Activated T-helper 2 cell treated with anti-CD3 and anti-CD28 coated beads, Interferon-gamma antibody, Interleukin-2, Interleukin-4, amounts not matched to agents 10 μg/mL and 5 μg/mL and 100 μg/mL, durations not matched to agents 14 hours and 24 hours and 36 hours (primary cell): ENCODE data around the gene POMT2. TPM values are rescaled to one million over a fixed set of nuclear protein-coding genes. Genes with fewer than 3 reads are reported as not detected.

Experiments
- DNase-seq: peaks from one replicate; pipeline ENCODE4 v3.0.0; 2021; ENCODE audit warnings: low spot score
- H3K27ac Mint-ChIP-seq: one replicate; pipeline ENCODE4 v1.8.0; 2021; ENCODE audit warnings: mixed read lengths
- H3K27me3 Mint-ChIP-seq: one replicate; pipeline ENCODE4 v1.8.0; 2021; ENCODE audit warnings: low read depth, mixed read lengths
- H3K36me3 Mint-ChIP-seq: one replicate; pipeline ENCODE4 v1.8.0; 2021; ENCODE audit warnings: low read depth, mixed read lengths
- H3K4me1 Mint-ChIP-seq: one replicate; pipeline ENCODE4 v1.8.0; 2021; ENCODE audit warnings: low read depth, mixed read lengths
- H3K4me3 Mint-ChIP-seq: one replicate; pipeline ENCODE4 v1.8.0; 2021; ENCODE audit warnings: low read depth, mild to moderate bottlenecking, moderate library complexity, mixed read lengths
- H3K9me3 Mint-ChIP-seq: one replicate; pipeline ENCODE4 v1.8.0; 2021; ENCODE audit warnings: mixed read lengths
- intact Hi-C: fragments of 100-400 bp; cut with micrococcal nuclease; formaldehyde crosslinking; loops from one replicate; pipeline ENCODE4 v1.15.1; 2023
- total RNA-seq: library from RNA; stranded (reverse); gene quantifications from 2 replicates; pipeline ENCODE4 v1.2.3, GENCODE V29; 2022

Gene POMT2
- total RNA-seq, 1 donor from 2014 or later, result 27.7 TPM

DNA sequence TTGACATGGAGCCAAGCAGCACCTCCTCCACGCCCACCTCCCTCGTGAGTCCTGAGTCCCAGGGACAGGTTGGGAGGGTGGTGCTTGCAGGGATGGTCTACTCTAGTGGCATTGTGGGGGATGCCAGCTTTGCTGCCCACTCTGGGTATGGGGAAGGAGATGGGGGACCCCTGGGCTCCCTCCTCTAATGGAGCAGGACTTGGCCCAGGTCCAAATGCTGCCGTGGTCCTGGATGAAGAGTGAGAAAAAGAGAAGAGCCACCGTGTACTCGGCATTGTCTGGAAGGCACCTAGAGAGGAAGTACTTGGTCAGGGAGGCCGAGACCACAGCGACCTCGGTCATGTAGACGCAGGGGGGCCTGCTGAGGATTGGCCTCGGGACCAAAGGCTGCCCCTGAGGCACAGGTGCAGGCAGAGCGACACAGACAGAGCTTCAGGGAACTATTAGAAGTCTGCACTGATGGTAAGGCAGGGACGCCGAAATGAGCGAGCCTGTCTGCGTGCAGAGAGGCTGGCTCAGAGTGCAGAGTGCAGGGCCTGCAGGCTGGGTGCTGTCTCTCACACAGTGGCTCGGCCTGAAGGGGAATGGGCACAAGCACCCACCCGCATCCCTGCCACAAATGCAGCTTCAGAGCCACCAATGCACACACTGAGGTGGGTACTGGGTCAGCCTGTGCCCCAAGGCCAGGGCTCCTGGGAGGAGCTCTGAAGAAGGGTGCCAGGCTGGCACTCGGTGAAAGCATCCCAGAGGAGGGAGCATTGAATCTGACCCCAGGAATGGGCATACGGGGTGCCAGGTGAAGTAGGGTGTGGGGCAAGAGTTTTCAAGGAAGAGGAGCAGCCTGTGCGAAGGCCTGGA, 67.1 kb downstream of the POMT2 start:
- intact Hi-C loops, result no loop called here
- H3K4me3 Mint-ChIP-seq, result no peak overlapping the region
- no peak overlapping the region for H3K27ac Mint-ChIP-seq
- H3K36me3 Mint-ChIP-seq, result no peaks in the 10 kb centered on the region
- no peaks in the 10 kb centered on the region for H3K4me1 Mint-ChIP-seq
- no peaks in the 10 kb centered on the region for H3K27me3 Mint-ChIP-seq
- H3K9me3 Mint-ChIP-seq, result no peaks in the 10 kb centered on the region
- DNase-seq, result no peak

DNA sequence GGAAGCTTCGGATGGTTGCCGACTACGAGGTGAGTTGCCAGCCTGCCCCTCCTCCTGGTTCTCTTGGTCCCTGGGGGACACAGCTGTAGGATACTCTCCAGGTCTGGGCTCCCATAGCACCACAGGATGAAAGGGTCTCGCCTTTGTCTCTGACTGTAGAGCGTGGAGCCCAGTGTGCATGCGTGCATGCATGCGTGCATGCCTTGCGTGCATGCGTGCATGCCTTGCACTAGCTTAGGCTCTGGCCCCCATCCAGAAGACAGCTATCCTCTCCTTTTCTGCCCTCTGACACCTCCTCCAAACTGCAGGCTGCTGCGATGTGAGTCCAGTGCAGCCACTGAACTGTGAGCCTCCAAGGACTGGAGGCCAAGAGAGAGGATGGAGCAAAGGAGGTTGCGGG, 68.8 kb downstream of the POMT2 start:
- no peak for DNase-seq
- H3K27me3 Mint-ChIP-seq, result no peaks in the 10 kb centered on the region
- no peaks in the 10 kb centered on the region for H3K4me1 Mint-ChIP-seq
- no peak overlapping the region for H3K4me3 Mint-ChIP-seq
- no peaks in the 10 kb centered on the region for H3K36me3 Mint-ChIP-seq
- intact Hi-C loops, result no loop called here
- no peaks in the 10 kb centered on the region for H3K9me3 Mint-ChIP-seq
- no peak overlapping the region for H3K27ac Mint-ChIP-seq

DNA sequence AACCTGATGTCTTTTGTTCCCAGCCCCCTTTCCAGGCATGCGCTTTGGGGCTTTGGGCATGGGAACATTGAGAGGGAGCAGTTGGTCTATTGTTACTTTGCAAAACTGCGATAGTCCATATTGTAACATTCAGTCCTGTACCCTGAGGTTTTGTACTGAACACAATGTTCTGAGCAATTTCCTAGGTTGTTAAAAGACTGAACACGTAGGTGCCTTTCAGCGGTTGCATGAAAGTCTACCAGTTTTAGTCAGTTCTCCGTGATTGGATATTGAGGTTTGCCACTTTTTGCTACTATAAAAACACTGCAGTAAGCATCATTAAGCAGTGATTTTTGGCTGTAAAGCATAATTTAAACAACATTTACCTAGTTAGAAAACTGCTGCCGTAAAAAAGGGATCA, 69.8 kb downstream of the POMT2 start:
- Mint-ChIP-seq H3K27ac (no peak overlapping the region), H3K9me3 (no peaks in the 10 kb centered on the region), H3K4me3 (no peak overlapping the region), H3K36me3 (no peaks in the 10 kb centered on the region), H3K27me3 (no peaks in the 10 kb centered on the region), H3K4me1 (no peaks in the 10 kb centered on the region)
- DNase-seq, result no peak
- intact Hi-C loops, result no loop called here

DNA sequence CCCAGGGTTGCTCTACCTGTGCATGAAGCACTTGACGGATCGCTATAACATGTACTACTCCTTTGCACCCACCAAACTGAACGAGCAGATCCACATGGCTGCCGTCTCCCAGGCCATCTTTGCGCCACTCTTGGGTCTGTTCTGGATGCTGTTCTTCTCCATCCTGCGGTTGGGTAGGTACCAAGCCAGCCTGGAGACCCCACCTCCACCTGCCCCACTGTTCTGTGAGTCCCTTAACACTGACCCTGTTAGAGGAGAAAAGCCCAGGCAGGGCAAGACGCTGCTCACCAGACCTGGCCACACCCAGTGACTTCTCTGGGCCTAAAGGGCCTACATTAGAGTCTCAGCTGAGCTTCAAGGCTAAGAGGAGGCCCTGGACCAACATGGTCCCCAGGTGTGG, 71.4 kb downstream of the POMT2 start:
- H3K27ac Mint-ChIP-seq, result no peak overlapping the region
- no peaks in the 10 kb centered on the region for H3K9me3 Mint-ChIP-seq
- no peaks in the 10 kb centered on the region for H3K4me1 Mint-ChIP-seq
- no peak overlapping the region for H3K4me3 Mint-ChIP-seq
- H3K27me3 Mint-ChIP-seq, result no peaks in the 10 kb centered on the region
- no peaks in the 10 kb centered on the region for H3K36me3 Mint-ChIP-seq
- no peak for DNase-seq
- intact Hi-C loops, result no loop called here

DNA sequence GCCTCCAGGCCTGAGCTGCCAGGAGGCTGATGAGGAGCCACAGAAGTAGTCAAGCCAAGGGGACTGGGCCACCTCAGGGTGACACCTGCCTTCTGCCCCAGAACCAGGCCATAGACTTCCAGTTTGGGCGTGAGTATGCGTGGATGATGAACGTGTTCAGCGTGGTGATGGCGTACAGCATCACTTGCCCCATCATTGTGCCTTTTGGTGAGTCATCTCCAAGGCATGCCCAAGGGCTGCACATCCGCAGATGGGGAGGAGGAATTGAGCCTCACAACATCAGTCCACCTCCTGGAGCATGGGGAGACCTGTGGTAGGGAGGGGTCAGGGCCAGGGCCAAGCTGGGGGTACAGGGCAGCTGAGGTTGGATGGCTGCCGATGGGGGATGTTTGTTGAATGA, 72.0 kb downstream of the POMT2 start:
- no peaks in the 10 kb centered on the region for H3K4me1 Mint-ChIP-seq
- H3K36me3 Mint-ChIP-seq, result no peaks in the 10 kb centered on the region
- no peak overlapping the region for H3K4me3 Mint-ChIP-seq
- intact Hi-C loops, result no loop called here
- H3K9me3 Mint-ChIP-seq, result no peaks in the 10 kb centered on the region
- no peak overlapping the region for H3K27ac Mint-ChIP-seq
- DNase-seq, result no peak
- H3K27me3 Mint-ChIP-seq, result no peaks in the 10 kb centered on the region

DNA sequence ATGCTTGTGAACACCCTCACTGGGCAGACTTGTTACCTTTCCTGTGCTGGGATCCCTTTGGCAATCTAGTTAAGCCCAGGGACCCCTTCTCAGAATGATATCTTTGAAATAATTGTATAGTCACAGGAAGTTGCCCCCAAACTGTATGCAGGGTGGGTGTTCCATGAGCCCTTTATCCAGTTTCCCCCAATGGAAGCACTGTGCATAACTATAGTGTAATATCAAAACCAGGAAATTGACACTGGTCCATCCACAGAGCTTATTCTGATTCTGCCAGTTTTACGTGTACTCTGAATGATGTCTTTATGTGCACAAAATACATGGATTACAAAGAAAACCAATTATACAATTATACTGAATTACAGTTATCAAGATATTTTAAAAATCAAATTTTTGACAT, 73.9 kb downstream of the POMT2 start:
- Mint-ChIP-seq H3K4me3 (no peak overlapping the region), H3K36me3 (no peaks in the 10 kb centered on the region), H3K4me1 (no peaks in the 10 kb centered on the region), H3K27ac (no peak overlapping the region), H3K27me3 (no peaks in the 10 kb centered on the region), H3K9me3 (no peaks in the 10 kb centered on the region)
- intact Hi-C loops, result no loop called here
- no peak for DNase-seq

DNA sequence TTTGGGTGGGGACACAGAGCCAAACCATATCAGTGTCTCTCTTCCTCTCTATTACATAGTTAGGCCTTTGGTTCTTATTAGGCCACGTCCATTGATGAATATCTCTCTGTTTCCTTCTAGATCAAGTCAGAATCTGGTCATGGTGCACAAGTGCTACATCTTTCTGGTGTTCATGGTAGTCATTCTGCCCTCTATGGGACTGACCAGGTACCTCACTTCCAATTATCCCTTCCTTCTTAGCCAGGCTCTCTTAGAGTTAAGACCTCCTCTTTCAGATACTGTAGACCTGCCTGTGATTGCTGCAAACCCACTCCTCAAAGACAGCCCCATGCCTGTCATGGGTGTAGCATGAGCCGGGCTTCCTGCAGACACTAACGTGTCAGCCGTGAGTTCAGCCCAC, 74.9 kb downstream of the POMT2 start:
- no peaks in the 10 kb centered on the region for H3K4me1 Mint-ChIP-seq
- no peak overlapping the region for H3K4me3 Mint-ChIP-seq
- DNase-seq, result no peak
- H3K36me3 Mint-ChIP-seq, result no peaks in the 10 kb centered on the region
- H3K27ac Mint-ChIP-seq, result no peak overlapping the region
- intact Hi-C loops, result no loop called here
- H3K27me3 Mint-ChIP-seq, result no peaks in the 10 kb centered on the region
- H3K9me3 Mint-ChIP-seq, result no peaks in the 10 kb centered on the region

DNA sequence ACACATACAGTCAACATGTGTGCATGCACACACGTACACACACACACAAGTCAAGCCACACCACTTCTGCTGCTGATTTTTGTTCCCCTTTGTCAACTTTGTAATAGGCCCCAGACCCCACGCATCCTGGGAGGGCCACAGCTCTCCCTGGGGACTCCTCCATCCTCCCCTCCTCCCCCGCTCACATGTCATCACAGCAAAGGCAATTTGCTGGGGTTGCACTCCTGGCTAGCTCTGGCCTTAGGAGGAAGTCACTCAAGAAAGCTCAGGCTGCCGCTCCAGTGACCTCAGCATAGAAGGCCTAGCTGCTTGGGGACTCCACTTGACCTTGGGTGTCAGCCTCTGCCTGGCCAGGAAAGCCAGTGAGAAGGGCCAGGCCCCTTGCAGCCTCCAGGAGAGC, 76.8 kb downstream of the POMT2 start:
- Mint-ChIP-seq H3K36me3 (no peaks in the 10 kb centered on the region), H3K27ac (no peak overlapping the region), H3K4me3 (no peak overlapping the region), H3K4me1 (no peaks in the 10 kb centered on the region), H3K27me3 (no peaks in the 10 kb centered on the region), H3K9me3 (no peaks in the 10 kb centered on the region)
- intact Hi-C loops, result no loop called here
- DNase-seq, result no peak

DNA sequence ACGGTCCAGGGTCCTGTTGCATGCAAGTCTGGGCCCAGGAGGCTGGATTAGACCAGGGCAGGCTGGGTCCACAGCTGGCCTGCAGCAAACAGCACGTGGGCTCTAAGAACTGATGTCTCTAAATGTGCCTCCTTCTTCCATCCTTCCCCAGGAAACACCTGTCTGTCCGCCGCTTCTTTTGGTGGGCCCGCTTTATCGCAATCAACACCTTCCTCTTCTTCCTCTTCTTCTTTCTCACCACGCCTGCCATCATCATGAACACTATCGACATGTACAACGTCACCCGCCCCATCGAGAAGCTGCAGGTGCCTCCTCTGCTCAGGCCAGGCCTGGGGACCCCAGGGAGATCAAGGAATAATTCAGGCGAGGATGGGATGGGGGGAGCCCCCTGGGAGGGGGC, 77.9 kb downstream of the POMT2 start:
- intact Hi-C loops, result no loop called here
- H3K4me3 Mint-ChIP-seq, result no peak overlapping the region
- H3K27me3 Mint-ChIP-seq, result no peaks in the 10 kb centered on the region
- DNase-seq, result no peak
- no peak overlapping the region for H3K27ac Mint-ChIP-seq
- no peaks in the 10 kb centered on the region for H3K9me3 Mint-ChIP-seq
- no peaks in the 10 kb centered on the region for H3K36me3 Mint-ChIP-seq
- no peaks in the 10 kb centered on the region for H3K4me1 Mint-ChIP-seq

DNA sequence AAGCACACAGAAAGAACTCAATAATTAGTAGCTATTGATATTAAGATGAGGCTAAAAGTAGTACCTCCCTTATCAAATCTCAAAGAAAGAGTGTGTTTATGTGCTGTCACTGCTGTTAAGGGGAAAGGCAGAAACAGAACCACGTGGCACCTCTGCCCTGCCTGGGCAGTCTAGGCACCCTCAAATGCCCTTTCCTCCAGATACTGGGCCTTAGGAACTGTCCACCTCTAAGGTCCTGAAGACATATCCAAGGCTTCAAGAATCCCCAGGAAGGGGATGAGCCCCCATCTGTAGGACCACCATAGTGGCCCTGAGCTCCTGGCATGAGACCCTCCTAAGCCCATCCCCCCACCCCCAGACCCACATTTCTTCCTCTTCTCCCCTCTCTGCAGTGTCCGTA, 78.7 kb downstream of the POMT2 start:
- DNase-seq, result no peak
- Mint-ChIP-seq H3K9me3 (no peaks in the 10 kb centered on the region), H3K27me3 (no peaks in the 10 kb centered on the region), H3K27ac (no peak overlapping the region), H3K4me3 (no peak overlapping the region), H3K4me1 (no peaks in the 10 kb centered on the region), H3K36me3 (no peaks in the 10 kb centered on the region)
- intact Hi-C loops, result no loop called here

DNA sequence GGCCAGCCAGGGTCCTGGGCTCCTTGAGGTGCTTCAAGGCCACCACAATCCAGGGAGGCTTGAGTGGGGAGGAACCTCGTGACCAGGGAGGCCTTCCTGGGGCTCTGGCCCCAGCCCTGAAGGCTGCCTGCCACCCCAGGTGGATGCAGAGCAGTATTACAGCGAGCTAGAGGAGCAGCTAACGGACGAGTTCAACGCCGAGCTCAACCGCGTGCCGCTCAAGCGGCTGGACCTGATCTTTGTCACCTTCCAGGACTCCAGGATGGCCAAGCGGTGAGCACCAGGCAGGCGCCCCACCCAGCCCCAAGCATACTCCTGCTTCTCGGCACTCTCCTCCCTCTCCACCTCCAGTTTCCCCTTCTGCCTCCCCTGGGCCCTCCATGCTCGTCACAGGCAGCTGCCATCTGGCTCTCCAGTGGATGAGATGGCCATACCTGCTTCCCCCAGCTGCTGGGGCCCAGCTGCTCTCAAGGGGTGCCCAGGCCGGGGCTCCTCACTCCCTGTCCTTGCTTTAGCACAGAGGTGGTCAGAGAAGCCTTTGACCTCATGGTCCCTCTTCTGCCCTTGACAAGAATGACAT, 80.3 kb downstream of the POMT2 start:
- H3K27ac Mint-ChIP-seq, result no peak overlapping the region
- H3K4me1 Mint-ChIP-seq, result no peaks in the 10 kb centered on the region
- no peaks in the 10 kb centered on the region for H3K9me3 Mint-ChIP-seq
- no peaks in the 10 kb centered on the region for H3K27me3 Mint-ChIP-seq
- H3K4me3 Mint-ChIP-seq, result no peak overlapping the region
- intact Hi-C loops, result no loop called here
- no peaks in the 10 kb centered on the region for H3K36me3 Mint-ChIP-seq
- DNase-seq, result no peak

DNA sequence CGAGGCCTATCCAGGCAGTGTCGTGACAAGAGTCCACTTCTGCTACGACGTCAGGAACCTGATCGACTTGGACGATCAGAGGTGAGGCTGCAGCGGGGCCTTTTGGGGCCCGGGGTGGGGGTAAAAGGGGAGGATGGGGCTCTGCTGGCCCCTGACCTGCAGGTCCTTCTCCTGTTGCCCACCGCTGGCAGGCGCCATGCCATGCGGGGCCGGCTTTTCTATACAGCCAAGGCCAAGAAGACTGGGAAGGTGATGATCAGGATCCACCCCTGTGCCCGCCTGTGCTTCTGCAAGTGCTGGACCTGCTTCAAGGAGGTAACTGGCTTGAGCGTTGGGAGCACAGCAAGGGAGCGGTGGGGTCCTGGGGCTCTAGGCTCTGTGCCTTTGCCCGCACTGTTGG, 81.3 kb downstream of the POMT2 start:
- Mint-ChIP-seq H3K27me3 (no peaks in the 10 kb centered on the region), H3K9me3 (no peaks in the 10 kb centered on the region), H3K27ac (no peak overlapping the region), H3K4me1 (no peaks in the 10 kb centered on the region), H3K36me3 (no peaks in the 10 kb centered on the region), H3K4me3 (no peak overlapping the region)
- DNase-seq, result no peak
- intact Hi-C loops, result no loop called here

DNA sequence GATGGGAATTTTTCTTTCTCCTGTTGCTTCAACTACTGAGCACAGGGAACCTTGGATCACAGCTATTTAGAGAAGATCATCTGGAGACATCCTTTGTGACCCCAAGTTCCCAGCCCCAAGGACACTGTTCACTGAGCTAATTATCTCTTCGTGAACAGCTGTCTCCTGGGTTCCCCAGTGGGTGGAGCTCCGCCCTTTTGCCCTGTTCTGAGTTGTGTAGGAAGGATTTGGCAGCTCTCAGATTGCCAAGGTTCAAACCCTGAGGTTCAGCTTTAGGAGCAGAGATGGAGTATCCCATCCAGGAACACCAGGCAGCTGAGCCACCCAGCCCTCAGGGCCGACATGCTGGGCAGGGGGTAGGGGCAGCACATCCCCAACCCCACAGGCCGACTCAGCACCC, 81.7 kb downstream of the POMT2 start:
- H3K9me3 Mint-ChIP-seq, result no peaks in the 10 kb centered on the region
- H3K4me1 Mint-ChIP-seq, result no peaks in the 10 kb centered on the region
- H3K4me3 Mint-ChIP-seq, result no peak overlapping the region
- no peak for DNase-seq
- no peaks in the 10 kb centered on the region for H3K27me3 Mint-ChIP-seq
- intact Hi-C loops, result no loop called here
- H3K36me3 Mint-ChIP-seq, result no peaks in the 10 kb centered on the region
- no peak overlapping the region for H3K27ac Mint-ChIP-seq
